H4 (cell line): ENCODE results near the gene TRIM31. TPM values are rescaled to one million over a fixed set of nuclear protein-coding genes. Genes with fewer than 3 reads are reported as not detected.

Experiments
- total RNA-seq: library from RNA; depleted of rRNA; stranded (reverse); fragments of >200 nt; shearing (Covaris generic); gene quantifications from 2 replicates; pipeline ENCODE4 v1.2.3, GENCODE V29; 2014; rRNA removed

TRIM31 gene
- total RNA-seq, 1 experiment from 2014 or later = 0.12 TPM

Other genes with a start within 250 kb of the TRIM31 start
- 610 and 721 TPM in 2 replicates for gene HLA-A, start 170.6 kb downstream of the TRIM31 start, total RNA-seq
- 32.6 and 46.8 TPM in 2 replicates for gene POLR1H, start 51.8 kb downstream of the TRIM31 start, total RNA-seq
- 57.8 and 68.7 TPM in 2 replicates for gene PPP1R11, start 45.9 kb downstream of the TRIM31 start, total RNA-seq
- not detected in 2 replicates for gene RNF39, start 37.3 kb downstream of the TRIM31 start, total RNA-seq
- gene TRIM40, start 23.1 kb upstream of the TRIM31 start, total RNA-seq = not detected in 2 replicates
- not detected in 2 replicates for gene TRIM10, start 48.1 kb upstream of the TRIM31 start, total RNA-seq
- 0.04 TPM in 1 of 2 replicates, not detected in the other for gene TRIM15, start 50.5 kb upstream of the TRIM31 start, total RNA-seq
- 39.6 and 50.5 TPM in 2 replicates for gene TRIM26, start 100.3 kb upstream of the TRIM31 start, total RNA-seq
- 7.2 and 11.2 TPM in 2 replicates for gene TRIM39, start 213.8 kb upstream of the TRIM31 start, total RNA-seq
- 48.2 and 71.3 TPM in 2 replicates for gene RPP21, start 232.1 kb upstream of the TRIM31 start, total RNA-seq